Activated CD4-positive, alpha-beta T cell treated with anti-CD3 and anti-CD28 coated beads, Interleukin-2, amount 50 U/mL, for 4 hours (primary cell): Measurements from ENCODE around the gene HEATR1.
"Not testable (repeated sequence)": the region's sequence is repeated elsewhere in the genome, so short reads cannot be mapped to it uniquely, and the experiment has no call there.

Experiments used
- DNase-seq, 2 experiments: peaks; one replicate each; pipeline ENCODE4 v3.0.0-alpha.2; 2020

HEATR1 gene

GRCh38 chr1:236603991-236604904 lies at the start of gene HEATR1:
TSS of gene HEATR1 (minus strand) at chr1:236604516. CDS start at chr1:236604095, 421 bp downstream.
- peak; percentile 81 to 84 for DNase-seq

- no peak for DNase-seq
Observed at GRCh38 chr1:236645016-236645680, 40.8 kb upstream of the HEATR1 start.

GRCh38 chr1:236642763-236643162 lies 38.4 kb upstream of the HEATR1 start:
- no peak for DNase-seq

GRCh38 chr1:236639686-236640085 lies 35.4 kb upstream of the HEATR1 start:
- no peak for DNase-seq

- no peak for DNase-seq
Observed at GRCh38 chr1:236638945-236639344, 34.6 kb upstream of the HEATR1 start.

- no peak for DNase-seq
Observed at GRCh38 chr1:236636017-236636416, 31.7 kb upstream of the HEATR1 start.

- DNase-seq = no peak
Observed at GRCh38 chr1:236627727-236628408, 23.6 kb upstream of the HEATR1 start.

- DNase-seq = no peak
Observed at GRCh38 chr1:236623371-236624166, 19.3 kb upstream of the HEATR1 start.

GRCh38 chr1:236622407-236622806 lies 18.1 kb upstream of the HEATR1 start:
- DNase-seq = no peak

- no peak for DNase-seq
Observed at GRCh38 chr1:236619398-236619797, 15.1 kb upstream of the HEATR1 start.

GRCh38 chr1:236618507-236618906 lies 14.2 kb upstream of the HEATR1 start:
- DNase-seq = no peak

- no peak for DNase-seq
Observed at GRCh38 chr1:236615399-236616148, 11.3 kb upstream of the HEATR1 start.

GRCh38 chr1:236612349-236612748 lies 8.0 kb upstream of the HEATR1 start:
- no peak for DNase-seq

- no peak for DNase-seq
Observed at GRCh38 chr1:236608930-236609726, 4.8 kb upstream of the HEATR1 start.

GRCh38 chr1:236607597-236607996 lies 3.3 kb upstream of the HEATR1 start:
- not testable (repeated sequence) for DNase-seq

- no peak for DNase-seq
Observed at GRCh38 chr1:236604905-236605806, 840 bp upstream of the HEATR1 start.

GRCh38 chr1:236602171-236602570 lies 2.1 kb downstream of the HEATR1 start:
- DNase-seq = no peak

- DNase-seq = no peak
Observed at GRCh38 chr1:236590553-236591150, 13.7 kb downstream of the HEATR1 start.

GRCh38 chr1:236589531-236589930 lies 14.8 kb downstream of the HEATR1 start:
- no peak for DNase-seq
